ENCODE measurements around the gene MRAS. TPM values are rescaled to one million over a fixed set of nuclear protein-coding genes. Genes with fewer than 3 reads are reported as not detected.
A peak's percentile ranks its signal among the peaks of the same experiment; 100 is the strongest.

MRAS gene
- total and polyA plus RNA-seq, 2 of the 8 experiments (the other 6 are each of a cell fraction or from before 2014, with no cell fraction given): 10.6 to 16.2 TPM

- Histone ChIP-seq H2BK15ac (ENCODE audit: low read length) (no peak overlapping the region), H2BK12ac (ENCODE audit: low read depth, low read length) (no peak overlapping the region), H3K56ac (replicated peaks; ENCODE audit: insufficient read length, low read depth, low read length) (no peak overlapping the region), H3K23ac (ENCODE audit: insufficient read length) (no peak overlapping the region), H2AK5ac (ENCODE audit: low read depth, low read length) (no peak overlapping the region), H2BK120ac (replicated peaks; ENCODE audit: low read depth, low read length) (no peak overlapping the region), H3K27ac (ENCODE audit: low read depth, low read length) (no peak overlapping the region), H3K4me3 (ENCODE audit: extremely low read depth in 1 of 4, insufficient read depth in 2 of 4, low read depth in 3 of 4, low read length in 4 of 4) (no peak overlapping the region; a peak in 1 of 8 replicates), H2BK5ac (ENCODE audit: low read depth, low read length) (no peak overlapping the region), H4K5ac (ENCODE audit: insufficient read length, low read depth, low read length) (no peak overlapping the region), H3K9me3 (ENCODE audit: insufficient read depth in 2 of 2, low read depth in 1 of 2, low read length in 1 of 2) (no peaks in the 10 kb centered on the region), H3K4me1 (replicated peaks in 1 of 4; ENCODE audit: control insufficient read depth in 3 of 4, insufficient read depth in 4 of 4, low read length in 3 of 4) (peaks cover 0 to 14% (median 3%) of the 10 kb centered on the region in 4 experiments; a peak in 4 of 7 replicates), H3K27me3 (replicated peaks in 1 of 4; ENCODE audit: control insufficient read depth in 3 of 4, extremely low read depth in 1 of 4, insufficient read depth in 3 of 4, low read length in 3 of 4) (no peaks in the 10 kb centered on the region), H3K18ac (ENCODE audit: extremely low read depth, low read length) (no peak overlapping the region), H3K4me2 (ENCODE audit: insufficient read depth in 1 of 2, low read depth in 2 of 2, low read length in 2 of 2) (peak overlapping the region in 1 of 2 experiments; percentile 24; a peak in 1 of 4 replicates), H4K8ac (ENCODE audit: extremely low read depth, insufficient read depth, low read length) (no peak overlapping the region), H3K36me3 (ENCODE audit: control insufficient read depth in 2 of 4, insufficient read depth in 4 of 4, low read length in 3 of 4) (no peaks in the 10 kb centered on the region), H3K79me2 (ENCODE audit: control insufficient read depth in 1 of 2, insufficient read depth in 2 of 2, low read length in 2 of 2) (no peaks in the 10 kb centered on the region), H3K23me2 (ENCODE audit: low read depth, low read length) (no peaks in the 10 kb centered on the region), H3K79me1 (ENCODE audit: low read depth, low read length) (no peaks in the 10 kb centered on the region), H3K9ac (replicated peaks in 1 of 4; ENCODE audit: extremely low read depth in 1 of 4, low read depth in 3 of 4, low read length in 3 of 4) (no peak overlapping the region), H3K14ac (ENCODE audit: insufficient read length) (no peak overlapping the region), H3K4ac (replicated peaks; ENCODE audit: insufficient read length, low read depth, low read length) (no peak overlapping the region), H2AFZ (ENCODE audit: low read length) (no peak overlapping the region), H4K91ac (replicated peaks; ENCODE audit: insufficient read length, low read length) (no peak overlapping the region), H2BK20ac (ENCODE audit: low read length) (0 out of 2 replicates have a peak overlapping the region, but pooled peaks have one; percentile 49), H4K20me1 (replicated peaks in 1 of 2; ENCODE audit: control insufficient read depth in 1 of 2, insufficient read depth in 2 of 2, low read length in 2 of 2) (no peaks in the 10 kb centered on the region)
- DNase-seq (ENCODE audit: low read depth in 1 of 2, low spot score in 2 of 2) (no peak), FAIRE-seq (peak; percentile 91)
- CTCF ChIA-PET (ENCODE audit: partially characterized antibody): interaction anchor here (0.8 to 3.7 kb wide), 10 partner anchors 9 to 600 kb away, joined by 3 to 17 read pairs (median 5); partner anchors contain the start of genes DZIP1L and MRAS
- TF ChIP-seq MAX (IDR thresholded peaks at IDR 0.05) (peak; percentile 62), EP300 (IDR thresholded peaks at IDR 0.05; ENCODE audit: borderline replicate concordance in 1 of 2, low read depth in 2 of 2, low read length in 2 of 2) (no peak)
- 45% methylated on average over 4 of the region's 4 CpGs; no CpG with 5 or more reads in 1 of the 2 experiments for WGBS, 2 experiments (ENCODE audit: extremely low coverage in 1 of 2, insufficient coverage in 1 of 2, insufficient read length in 1 of 2, insufficient replicate concordance in 2 of 2, low coverage in 1 of 2, low lambda C conversion rate in 2 of 2, missing lambda C conversion rate in 1 of 2)
- POLR2A ChIA-PET (ENCODE audit: partially characterized antibody): interaction anchor here (1.1 to 1.8 kb wide), 2 partner anchors 9 to 12 kb away, joined by 3 to 7 read pairs; partner anchors contain the start of gene MRAS
Measured at GRCh38 chr3:138336454-138336999, 11.9 kb upstream of the MRAS start.
